Fibroblast of villous mesenchyme (primary cell): Measurements from ENCODE around the gene TIMM29. TPM values are rescaled to one million over a fixed set of nuclear protein-coding genes. Genes with fewer than 3 reads are reported as not detected.
"Not testable (repeated sequence)": the region's sequence is repeated elsewhere in the genome, so short reads cannot be mapped to it uniquely, and the experiment has no call there.

Experiments
- DNase-seq: peaks from one replicate; pipeline ENCODE4 v3.0.0-alpha.2; 2010; ENCODE audit warnings: low read depth
- H3K4me3 ChIP-seq: 2 replicates; pipeline ENCODE4 v1.5.1; 2011; ENCODE audit warnings: low read depth, mild to moderate bottlenecking, low read length
- total RNA-seq: library from RNA; depleted of rRNA; stranded (reverse); fragments of >200 nt; gene quantifications from 2 replicates; pipeline ENCODE4 v1.2.3, GENCODE V29; 2012
- TF ChIP-seq, protein P1 (sequence below): IDR thresholded peaks from 2 replicates; pipeline ENCODE4 v1.5.1; 2012; ENCODE audit warnings: low read depth, mild to moderate bottlenecking, low read length; ENCODE audit not compliant: insufficient read depth

Gene TIMM29
- total RNA-seq, 1 donor = 41.0 TPM

DNA sequence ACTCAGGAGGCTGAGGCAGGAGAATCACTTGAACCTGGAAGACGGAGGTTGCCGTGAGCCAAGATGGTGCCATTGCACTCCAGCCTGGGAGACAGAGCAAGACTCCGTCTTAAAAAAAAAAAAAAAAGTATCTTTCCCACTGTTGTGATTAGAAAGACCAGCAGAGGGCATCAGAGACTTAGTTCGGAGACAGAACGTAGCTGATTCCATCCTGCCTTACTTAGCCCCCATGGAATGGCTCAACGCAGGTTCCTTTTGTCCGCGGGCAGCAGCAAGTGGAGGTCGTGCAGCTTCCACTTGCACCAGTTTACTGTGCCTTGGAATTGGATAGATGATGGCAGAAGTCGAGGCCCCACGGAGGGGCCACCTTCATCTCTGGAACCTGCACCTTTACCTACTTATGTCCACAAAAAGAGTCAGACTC, 8.1 kb downstream of the TIMM29 start:
- no peak overlapping the region for H3K4me3 ChIP-seq
- peak; percentile 84 for DNase-seq
- TF ChIP-seq, protein P1, sequence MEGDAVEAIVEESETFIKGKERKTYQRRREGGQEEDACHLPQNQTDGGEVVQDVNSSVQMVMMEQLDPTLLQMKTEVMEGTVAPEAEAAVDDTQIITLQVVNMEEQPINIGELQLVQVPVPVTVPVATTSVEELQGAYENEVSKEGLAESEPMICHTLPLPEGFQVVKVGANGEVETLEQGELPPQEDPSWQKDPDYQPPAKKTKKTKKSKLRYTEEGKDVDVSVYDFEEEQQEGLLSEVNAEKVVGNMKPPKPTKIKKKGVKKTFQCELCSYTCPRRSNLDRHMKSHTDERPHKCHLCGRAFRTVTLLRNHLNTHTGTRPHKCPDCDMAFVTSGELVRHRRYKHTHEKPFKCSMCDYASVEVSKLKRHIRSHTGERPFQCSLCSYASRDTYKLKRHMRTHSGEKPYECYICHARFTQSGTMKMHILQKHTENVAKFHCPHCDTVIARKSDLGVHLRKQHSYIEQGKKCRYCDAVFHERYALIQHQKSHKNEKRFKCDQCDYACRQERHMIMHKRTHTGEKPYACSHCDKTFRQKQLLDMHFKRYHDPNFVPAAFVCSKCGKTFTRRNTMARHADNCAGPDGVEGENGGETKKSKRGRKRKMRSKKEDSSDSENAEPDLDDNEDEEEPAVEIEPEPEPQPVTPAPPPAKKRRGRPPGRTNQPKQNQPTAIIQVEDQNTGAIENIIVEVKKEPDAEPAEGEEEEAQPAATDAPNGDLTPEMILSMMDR = peak; percentile 72

DNA sequence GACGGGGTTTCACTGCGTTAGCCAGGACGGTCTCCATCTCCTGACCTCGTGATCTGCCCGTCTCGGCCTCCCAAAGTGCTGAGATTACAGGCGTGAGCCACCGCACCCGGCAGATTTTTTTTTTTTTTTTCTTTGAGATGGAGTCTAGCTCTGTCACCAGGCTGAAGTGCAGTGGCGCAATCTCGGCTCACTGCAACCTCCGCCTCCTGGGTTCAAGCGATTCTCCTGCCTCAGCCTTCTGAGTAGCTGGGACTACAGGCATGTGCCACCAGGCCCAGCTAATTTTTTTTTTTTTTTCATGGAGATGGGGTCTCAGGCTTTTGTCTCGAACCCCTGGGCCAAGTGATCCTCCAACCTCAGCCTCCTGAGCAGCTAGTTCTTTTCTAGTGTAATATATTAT, 13.0 kb downstream of the TIMM29 start:
- not testable (repeated sequence) for H3K4me3 ChIP-seq, DNase-seq

DNA sequence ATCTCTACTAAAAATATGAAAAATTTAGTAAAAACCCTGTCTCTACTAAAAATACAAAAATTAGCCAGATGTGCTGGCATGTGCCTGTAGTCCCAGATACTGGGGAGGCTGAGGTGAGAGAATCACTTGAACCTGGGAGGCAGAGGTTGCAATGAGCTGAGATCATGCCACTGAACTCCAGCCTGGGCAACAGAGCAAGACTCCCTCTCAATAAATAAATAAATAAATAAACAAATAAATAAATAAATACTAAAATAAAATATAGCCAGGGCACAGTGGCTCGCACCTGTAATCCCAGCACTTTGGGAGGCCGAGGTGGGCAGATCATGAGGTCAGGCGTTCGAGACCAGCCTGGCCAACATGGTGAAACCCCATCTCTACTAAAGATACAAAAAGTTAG, 14.8 kb downstream of the TIMM29 start:
- H3K4me3 ChIP-seq, DNase-seq: not testable (repeated sequence)

DNA sequence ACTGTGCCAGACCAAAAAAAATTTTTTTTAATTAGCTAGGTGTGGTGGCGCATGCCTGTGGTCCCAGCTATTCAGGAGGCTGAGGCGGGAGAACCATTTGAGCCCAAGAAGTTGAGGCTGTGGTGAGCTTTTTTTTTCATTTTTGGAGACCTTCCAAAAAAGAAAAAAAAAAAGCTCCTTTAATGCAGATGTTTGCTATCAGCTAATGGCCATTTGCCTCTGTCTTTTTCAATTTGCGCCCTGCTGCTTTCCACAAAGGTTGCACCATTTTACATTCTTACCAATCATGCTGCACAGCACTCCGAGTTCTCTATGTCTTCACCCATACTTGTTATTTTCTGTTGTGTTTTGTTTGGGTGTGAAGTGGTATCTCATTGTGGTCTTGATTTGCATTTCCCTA, 16.7 kb downstream of the TIMM29 start:
- no peak overlapping the region for H3K4me3 ChIP-seq
- TF ChIP-seq, protein P1 = no peak

DNA sequence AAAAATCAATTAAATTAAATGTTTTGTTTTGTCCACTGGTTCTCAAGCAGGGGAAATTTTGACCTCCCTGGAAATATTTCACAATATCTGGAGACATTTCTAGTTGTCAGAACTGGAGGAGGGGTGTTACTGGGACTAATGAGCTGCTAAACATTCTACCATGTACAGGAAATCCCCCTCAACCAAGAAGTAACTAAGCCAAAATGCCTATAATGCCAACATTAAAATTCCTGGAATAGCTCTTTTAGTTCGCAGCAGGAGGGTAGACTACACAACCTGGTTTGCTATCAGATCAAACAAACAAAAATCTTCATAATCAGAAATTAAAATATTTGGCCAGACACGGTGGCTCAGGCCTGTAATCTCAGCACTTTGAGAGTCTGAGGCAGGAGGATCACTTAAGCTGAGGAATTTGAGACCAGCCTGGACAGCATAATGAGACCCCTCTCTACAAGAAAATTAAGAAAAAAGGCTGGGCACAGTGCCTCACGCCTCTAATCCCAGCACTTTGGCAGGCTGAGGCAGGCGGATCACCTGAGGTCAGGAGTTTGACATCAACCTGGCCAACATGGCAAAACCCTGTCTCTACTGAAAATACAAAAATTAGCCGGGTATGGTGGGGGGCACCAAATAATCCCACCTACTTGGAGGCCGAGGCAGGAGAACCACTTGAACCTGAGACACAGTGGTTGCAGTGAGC, 18.5 kb downstream of the TIMM29 start:
- no peak overlapping the region for H3K4me3 ChIP-seq
- TF ChIP-seq, protein P1 = no peak
- DNase-seq = peak; percentile 63

More for the DNA sequence above, 16.7 kb downstream of the TIMM29 start:
- DNase-seq = no peak

DNA sequence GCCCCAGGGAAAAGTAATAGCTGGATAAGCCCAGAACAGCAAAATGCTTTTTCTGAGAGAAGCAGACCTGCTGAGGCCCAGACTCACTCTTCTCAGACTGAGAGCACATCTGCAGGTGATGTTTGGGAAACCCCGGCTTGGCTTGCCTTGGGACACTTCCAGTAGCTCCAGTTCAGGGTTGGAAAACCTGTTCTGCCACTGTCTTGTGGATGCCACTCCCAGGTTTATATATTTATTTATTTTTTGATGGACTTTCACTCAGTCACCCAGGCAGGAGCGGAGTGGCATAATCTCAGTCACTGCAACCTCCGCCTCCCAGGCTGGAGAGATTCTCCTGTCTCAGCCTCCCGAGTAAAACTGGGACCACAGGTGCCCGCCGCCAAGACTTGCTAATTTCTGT, 24.2 kb downstream of the TIMM29 start:
- no peak for DNase-seq
- TF ChIP-seq, protein P1 = no peak

DNA sequence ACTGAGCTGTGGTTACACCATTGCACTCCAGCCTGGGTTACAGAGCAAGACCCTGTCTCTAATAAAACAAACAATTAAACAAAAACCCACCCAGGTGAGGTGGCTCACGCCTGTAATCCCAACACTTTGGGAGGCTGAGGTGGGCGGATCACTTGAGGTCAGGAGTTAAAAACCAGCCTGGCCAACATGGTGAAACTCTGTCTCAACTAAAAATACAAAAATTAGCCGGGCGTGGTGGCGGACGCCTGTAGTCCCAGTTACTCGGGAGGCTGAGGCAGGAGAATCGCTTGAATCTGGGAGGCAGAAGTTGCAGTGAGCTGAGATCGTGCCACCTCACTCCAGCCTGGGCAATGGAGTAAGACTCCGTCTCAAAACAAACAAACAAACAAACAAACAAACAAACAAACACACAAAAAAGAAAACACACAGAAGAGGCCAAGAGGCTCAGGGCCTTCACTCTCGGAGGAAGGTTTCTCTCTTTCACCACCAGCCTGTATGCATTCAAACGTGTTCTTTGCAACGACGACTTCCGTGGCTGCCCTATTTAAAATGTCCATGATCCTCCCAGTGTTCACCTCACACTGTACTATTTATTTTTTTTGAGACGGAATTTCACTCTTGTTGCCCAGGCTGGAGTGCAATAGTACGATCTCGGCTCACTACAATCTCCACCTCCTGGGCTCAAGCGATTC, 30.8 kb downstream of the TIMM29 start:
- not testable (repeated sequence) for DNase-seq
- H3K4me3 ChIP-seq = peak overlapping the region; percentile 78

More for the DNA sequence above, 24.2 kb downstream of the TIMM29 start:
- no peak overlapping the region for H3K4me3 ChIP-seq

DNA sequence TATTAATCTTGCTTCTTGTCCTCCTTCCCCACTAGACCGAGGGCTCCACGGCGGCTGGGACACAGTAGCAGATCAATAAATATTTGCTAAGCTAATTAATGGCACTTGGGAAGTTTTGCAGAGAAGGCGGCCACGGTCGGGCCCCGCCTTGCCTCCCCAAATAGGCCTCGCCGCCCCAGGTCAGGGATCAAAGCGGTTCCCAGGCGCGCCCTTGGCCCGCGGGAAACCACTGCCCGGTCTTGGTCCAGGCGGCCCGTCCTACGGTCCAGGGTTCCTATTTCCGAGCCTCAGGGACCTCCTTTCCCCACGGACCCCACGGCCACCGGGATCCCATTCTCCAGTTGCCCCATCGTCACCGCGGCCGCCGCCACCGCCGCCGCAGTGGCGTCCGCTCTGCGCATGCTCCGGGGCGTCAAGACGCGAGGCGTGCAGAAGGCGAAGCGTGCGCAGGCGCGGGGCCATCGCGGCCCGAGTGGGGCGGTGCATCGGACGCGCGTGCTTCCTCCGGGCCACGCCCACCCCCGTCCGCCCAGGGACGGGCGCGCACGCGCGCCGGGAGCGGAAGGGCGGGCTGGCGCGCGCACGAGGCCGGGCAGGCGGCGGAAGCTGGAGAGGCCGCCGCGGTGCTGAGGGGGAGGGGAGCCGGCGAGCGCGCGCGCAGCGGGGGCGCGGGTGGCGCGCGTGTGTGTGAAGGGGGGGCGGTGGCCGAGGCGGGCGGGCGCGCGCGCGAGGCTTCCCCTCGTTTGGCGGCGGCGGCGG, 31.9 kb downstream of the TIMM29 start, which contains the start of gene SMARCA4:
Gene SMARCA4 (plus strand): TSS at position 717 of the 759 bp plus-strand sequence. CDS start 23,122 bp downstream, outside the sequence.
- peak; percentile 97 for DNase-seq
- TF ChIP-seq, protein P1 = no peak
- peak within 1 kb of the TSS; percentile 96 for H3K4me3 ChIP-seq
